Amygdala (tissue), 56 donors: ENCODE data around the gene EFEMP1.

ENCODE experiments used
- DNase-seq, 56 donors: peaks; one replicate each; lab custom pipeline; 2025; lab: John Stamatoyannopoulos, UW

Gene EFEMP1

DNA sequence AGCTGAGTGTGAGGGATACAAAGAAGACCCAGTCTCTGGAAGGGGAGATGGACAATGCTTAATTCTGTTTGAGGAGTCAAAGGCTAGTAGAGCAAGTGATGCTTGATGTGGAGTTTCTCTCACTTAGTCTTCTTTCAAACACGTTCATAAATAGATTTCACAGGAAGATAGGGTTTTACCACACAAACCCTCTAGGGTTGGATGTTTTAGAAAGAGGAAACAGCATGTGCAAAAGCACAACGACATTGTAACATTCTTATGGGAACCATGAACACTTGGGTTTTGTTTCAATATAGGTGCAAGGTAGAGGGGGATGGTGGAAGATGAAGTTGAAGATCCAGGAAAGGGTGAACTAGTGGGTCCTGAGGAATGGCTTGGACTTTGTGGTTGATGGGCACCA is 10.8 kb upstream of the EFEMP1 start:
- no peak for DNase-seq

DNA sequence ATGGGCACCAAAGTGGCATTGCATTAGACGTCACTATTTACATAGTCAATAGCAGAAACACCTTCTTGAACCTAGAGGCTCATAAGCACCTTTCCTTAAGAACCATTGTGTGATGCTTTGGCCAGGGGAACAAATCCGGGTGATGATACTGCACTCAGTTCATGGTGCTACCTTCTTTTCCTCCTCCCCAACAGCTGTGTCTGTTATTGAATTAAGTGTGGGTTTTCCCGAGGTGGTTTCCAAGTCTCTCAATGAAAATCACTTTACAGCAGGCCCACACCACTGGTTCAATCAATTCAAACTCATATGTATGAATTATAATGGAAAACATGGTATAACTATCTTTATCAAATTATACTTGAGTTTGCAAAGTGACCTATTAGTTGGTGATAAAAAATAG is 9.3 kb upstream of the EFEMP1 start:
- DNase-seq = no peak

- DNase-seq = no peak
These were observed 7.7 kb upstream of the EFEMP1 start for GRCh38 chr2:55931281-55931680.

- no peak for DNase-seq
These were observed 5.9 kb upstream of the EFEMP1 start for GRCh38 chr2:55929476-55929875.

- no peak for DNase-seq
These were observed 3.4 kb upstream of the EFEMP1 start for GRCh38 chr2:55926974-55927373.

DNA sequence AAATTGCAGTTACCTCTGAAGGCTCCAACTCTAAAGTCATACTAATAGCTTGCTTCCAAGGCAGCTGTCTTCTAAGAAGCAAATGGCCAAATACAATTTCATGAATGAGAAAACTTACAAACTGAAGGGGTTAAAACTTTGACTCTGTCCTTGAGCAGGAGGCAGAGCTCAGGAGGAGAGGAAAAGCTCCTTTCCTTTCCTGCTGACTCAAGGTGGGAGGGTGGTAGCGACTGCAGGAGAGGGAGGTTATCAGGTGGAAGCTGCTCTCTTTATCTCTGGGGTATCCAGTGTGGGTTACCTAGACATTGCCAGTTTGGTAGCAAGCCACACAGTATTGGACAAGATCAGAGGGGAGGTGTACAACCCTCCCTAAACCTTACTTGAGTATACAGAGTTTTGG is 2.7 kb upstream of the EFEMP1 start:
- DNase-seq = no peak

DNA sequence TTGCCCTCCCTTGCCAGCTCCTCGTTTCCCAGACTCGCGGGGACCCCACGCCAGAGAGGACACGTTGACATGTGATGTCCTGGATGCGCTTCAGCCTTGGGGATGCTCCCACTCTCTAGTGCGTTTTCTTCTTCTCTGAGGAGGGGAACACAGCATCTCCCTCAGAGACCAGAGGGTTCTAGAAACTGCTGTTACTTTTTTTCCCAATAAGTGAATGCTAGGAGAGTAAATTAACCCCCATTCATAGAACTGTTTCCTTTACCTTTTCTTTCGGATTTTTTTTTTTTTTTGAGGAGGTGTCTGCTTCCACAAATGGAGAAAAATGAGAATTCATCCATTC is 370 bp upstream of the EFEMP1 start:
- no peak for DNase-seq

GRCh38 chr2:55922291-55922907 is 1.2 kb downstream of the EFEMP1 start:
- no peak for DNase-seq

GRCh38 chr2:55919574-55919973 is 4.0 kb downstream of the EFEMP1 start:
- DNase-seq = no peak

- no peak for DNase-seq
These were observed 4.7 kb downstream of the EFEMP1 start for GRCh38 chr2:55918856-55919255.

- DNase-seq = peak in 3 of 56 donors; percentile 2 to 5 (median 3)
These were observed 5.7 kb downstream of the EFEMP1 start for GRCh38 chr2:55917713-55918390.

- no peak for DNase-seq
These were observed 6.5 kb downstream of the EFEMP1 start for GRCh38 chr2:55917117-55917516.

- DNase-seq = no peak
These were observed 7.0 kb downstream of the EFEMP1 start for GRCh38 chr2:55916473-55917049.

DNA sequence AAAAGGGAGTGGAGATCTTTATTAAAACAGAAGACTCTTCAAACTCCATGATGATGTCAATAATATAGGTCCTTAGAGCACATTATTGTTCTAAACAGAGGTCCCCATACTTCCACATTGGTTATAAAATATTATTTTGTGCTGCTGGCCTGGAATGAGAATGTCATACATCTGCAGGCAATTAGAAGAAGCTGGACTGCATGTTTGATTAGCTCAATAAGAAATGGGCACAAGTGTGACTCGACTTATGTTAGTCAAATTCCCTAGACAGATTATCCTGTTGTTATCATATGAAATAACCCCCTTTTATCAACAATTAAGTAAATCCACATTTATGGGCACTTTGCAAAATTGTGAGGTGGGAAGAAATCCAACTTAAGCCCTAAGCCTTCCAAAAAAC is 8.8 kb downstream of the EFEMP1 start:
- DNase-seq = no peak

DNA sequence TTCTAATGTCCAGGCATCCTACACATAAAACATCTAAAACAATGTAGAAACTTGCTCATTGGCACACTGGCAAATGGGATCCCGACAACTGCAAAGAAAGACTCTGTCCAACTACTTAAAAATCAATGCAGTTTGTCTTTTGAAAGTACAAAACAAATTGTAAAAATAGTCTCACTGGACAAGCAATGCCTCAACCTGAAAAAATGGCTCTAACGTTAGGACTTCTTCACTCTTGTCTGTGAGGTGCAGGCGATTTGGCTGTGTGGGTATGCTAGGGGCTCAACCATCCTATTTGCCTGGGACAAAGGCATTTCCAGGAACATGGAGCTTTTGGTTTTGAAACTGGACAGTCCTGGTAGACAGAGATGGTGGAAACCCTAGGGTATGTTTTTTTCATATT is 10.7 kb downstream of the EFEMP1 start:
- DNase-seq = no peak

- no peak for DNase-seq
These were observed 13.5 kb downstream of the EFEMP1 start for GRCh38 chr2:55910077-55910476.

DNA sequence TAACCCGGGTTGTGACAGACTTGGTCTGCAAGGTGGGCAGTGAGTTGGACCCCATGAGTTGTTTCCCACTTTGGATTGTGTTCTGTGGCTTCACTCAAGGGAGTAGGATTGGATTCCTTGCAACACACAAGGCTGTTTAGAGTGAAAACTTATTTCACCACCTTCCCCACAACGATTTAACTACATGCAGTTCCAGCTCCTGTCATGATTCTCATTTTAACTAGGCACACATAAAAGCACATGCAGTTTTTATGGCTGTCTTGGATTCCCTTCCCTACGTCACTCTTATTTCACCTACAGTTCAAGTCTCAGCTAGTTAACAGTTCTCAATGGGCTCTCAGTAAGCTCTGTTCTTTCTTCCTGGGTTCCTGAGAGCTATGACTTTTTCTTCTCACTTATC is 15.9 kb downstream of the EFEMP1 start:
- DNase-seq = no peak

- no peak for DNase-seq
These were observed 16.6 kb downstream of the EFEMP1 start for GRCh38 chr2:55906993-55907392.

DNA sequence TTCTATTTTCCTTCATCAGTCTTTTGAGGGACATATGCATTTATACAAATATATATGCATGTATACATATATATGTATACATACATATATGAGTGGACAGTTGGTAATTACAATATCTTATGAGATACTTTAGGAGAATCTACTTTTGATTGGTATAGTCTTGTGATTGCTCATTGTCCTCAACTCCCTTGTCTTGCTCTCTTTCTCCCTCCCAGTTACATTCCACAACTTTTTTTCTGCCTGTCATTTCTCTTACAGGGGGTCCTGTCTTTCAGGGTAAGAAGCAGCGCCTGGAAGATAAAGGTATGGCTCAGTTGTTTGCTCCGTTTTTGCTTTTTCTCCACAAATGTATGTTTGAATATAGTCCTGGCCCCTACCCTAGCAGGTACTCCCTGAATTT is 19.9 kb downstream of the EFEMP1 start:
- no peak for DNase-seq

DNA sequence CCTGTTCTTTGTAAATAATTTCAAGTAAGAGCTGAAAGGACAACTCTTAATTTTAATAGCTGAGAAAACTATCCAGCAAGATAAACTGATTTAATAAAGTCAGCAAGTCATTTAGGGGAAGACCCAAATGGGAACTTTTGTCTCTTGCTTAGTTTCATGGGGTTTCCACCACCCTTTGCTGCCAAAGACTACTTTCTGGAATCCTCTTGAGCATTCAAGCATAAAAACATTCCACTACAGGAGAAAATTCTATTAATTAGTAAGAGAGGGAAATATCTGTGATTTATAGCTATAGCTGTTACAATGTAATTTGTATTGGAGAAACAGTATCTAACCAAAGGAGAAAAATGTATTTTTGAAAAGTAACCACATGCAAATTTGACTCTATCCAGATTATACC is 20.6 kb downstream of the EFEMP1 start:
- no peak for DNase-seq

DNA sequence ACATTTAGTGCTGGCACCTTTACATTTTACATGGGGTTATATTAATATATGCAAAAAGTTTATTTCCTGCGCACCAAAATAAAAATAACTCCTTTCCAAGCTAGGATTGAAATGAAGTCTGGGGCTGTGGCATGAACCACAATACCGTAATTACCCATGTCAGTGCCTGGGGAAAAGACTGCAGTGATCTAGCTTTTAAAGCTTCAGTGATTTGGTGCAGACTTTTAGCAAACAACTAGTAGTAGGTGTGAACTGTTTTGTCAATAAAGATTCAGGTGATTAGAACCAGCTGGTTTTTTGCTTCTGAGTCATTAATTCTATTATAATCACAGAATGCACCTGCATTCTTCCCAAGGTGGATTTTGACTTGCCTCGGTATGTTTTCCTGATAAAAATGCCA is 21.2 kb downstream of the EFEMP1 start:
- no peak for DNase-seq

DNA sequence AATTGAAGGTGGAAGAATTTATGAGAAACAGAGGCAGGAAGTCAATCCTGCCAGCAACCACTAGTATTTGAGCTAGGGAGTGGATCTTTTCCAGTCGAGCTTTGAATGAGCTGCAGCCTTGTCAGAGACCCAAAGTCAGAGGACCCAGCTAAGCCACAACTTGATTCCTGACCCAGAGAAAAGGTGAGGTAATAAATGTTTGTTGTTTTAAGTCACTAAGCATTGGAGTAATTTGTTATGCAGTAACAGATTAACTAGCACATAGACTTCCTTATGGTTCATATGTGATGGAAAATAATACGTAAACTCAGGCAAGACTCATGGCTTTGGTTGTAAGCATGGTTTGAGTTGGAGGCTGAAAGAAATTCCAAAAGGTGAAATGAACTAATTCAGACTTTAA is 21.6 kb downstream of the EFEMP1 start:
- DNase-seq = no peak
